GM19351 (cell line): Measurements from ENCODE around the gene RNF220.
"Not testable (repeated sequence)": the region's sequence is repeated elsewhere in the genome, so short reads cannot be mapped to it uniquely, and the experiment has no call there.

Source experiments
- ATAC-seq: cut with Tn5 transposase; IDR thresholded peaks from one replicate; pipeline ENCODE4 v1.9.1; 2021; ENCODE audit warnings: mild to moderate bottlenecking, moderate library complexity; ENCODE audit not compliant: unreplicated experiment

Gene RNF220

DNA sequence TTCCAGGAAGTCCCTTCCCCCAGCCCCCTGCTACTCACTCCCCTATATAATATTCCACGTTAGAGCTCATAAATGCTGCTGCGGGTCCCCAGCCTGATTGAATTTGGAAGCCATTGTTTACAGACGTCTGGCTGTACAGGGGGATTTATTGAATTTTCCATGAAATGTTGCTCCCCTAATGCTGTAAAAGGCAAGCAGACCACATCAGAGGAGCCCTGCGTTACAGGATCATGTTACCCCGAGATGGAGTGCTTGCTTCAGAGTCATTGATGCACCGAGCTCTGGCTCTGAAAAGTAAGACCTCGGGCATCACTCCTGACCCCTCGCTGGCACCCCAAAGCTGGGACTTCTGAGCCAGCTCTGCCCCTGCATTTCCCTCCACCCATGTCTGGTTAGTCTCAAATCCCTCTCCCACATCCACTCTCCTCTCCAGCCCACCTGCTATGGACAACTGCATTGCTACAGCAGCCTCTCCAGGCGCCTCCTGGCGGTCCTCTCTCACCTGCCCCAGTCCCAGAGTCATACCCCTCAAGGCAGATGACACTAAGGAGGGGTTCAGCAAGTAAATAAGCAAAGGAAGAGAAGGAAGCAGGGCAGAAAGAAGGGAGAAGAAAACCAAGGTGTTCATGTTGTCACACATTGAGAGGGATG, 141.5 kb downstream of the RNF220 start:
- ATAC-seq: no peak

DNA sequence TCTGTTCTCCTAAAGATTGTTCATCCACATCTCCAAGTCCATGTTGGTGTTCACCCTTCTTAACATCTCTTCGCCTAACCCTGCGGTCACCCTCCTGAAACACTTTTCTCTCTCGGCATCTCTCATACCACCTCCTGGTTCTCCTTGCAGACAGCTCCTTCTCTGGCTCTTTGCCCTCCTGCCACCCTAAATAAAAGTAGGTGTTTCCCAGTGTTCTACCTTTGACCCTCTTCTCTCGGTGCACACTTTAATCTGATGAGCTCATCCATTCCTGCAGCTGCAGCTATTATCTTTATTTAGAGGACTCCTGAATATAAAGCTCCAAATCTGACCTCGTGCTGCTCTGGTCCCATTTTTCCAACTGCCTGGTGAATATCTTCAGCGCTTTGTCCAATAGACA, 142.3 kb downstream of the RNF220 start:
- no peak for ATAC-seq

DNA sequence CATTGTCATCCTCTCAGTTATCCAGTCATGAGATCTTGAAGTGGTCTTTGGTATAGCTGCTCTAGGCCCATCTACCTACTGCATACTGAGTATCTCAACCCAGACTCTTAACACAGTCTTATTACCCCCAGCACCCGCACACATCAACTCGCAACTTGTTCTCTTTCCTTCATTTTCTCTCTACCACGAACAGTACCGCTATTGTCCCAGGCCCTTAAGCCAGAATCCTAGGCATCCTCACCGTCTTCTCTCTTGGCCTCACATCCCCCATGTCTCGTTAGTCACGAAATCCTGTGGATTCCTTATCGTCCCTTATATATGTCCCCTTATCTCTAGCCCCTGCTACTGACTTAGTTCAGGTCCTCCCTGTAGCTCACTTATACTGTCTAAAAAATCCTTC, 142.8 kb downstream of the RNF220 start:
- ATAC-seq: no peak

GRCh38 chr1:44549510-44549909, 144.5 kb downstream of the RNF220 start:
- ATAC-seq: no peak

DNA sequence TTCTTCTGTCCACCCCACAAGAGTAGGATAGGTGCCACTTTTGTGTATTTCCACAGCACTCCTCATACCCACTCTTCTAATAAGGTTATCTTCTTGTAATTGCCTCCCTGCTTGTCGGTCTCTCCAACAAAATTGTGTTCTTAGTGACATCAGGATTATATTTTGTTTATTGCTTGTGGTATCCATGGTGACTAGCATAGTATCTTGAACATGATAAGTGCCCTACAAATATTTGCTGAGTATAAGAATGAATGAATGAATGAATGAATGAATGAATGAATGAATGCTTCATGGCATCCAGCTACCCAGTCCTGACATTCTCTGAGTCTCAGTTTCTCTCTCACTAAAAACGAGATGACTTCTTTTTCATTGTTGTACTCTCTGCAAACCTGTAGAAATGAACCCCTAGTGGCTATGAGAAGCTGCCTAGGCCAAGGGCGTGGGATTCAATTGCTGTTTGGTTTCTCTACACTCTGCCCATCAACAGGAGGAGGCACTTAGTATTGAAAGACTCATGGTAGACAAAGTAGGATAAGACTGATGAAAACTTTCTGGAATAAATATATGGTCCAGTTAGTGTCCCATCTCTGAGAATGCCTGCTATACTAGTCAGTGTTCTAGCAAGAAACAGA, 148.2 kb downstream of the RNF220 start:
- ATAC-seq: no peak

DNA sequence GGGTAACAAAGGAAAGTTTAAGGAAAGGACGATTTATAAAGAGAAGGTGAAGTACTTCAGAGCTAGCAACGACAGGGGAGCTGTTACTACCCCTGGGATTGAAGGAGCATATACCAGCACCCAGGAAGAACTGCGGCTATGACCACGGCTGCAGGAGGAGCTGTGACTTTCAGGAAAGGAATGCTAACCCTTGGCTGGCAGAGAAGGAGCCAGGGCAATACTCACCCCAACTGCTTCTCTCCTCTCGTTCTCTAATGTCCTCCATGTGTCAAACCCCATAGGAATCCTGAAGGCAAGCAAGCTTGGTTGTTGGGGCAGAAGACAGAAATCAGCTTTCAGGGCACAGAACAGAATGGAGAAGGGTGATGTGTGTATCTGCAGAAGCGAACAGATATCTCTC, 148.7 kb downstream of the RNF220 start:
- ATAC-seq: no peak

DNA sequence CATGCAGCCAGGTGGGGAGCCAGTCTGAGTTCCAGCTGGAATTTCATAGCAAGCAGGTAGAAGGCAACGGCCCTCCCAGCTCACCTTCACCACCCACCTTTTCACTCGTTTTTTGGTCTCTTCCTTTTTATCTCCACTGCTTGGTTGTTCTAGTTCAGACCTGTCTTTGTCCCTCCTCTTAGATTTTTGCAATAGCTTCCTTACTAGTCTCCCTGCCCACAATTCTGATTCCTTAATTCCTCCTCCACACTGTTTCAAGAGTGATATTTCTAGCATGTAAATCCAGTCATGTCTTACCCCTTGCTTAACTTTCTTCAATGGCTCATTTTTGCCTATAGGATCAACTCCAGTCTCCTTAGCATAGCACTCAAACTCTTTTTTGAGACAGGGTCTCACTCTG, 149.7 kb downstream of the RNF220 start:
- no peak for ATAC-seq

DNA sequence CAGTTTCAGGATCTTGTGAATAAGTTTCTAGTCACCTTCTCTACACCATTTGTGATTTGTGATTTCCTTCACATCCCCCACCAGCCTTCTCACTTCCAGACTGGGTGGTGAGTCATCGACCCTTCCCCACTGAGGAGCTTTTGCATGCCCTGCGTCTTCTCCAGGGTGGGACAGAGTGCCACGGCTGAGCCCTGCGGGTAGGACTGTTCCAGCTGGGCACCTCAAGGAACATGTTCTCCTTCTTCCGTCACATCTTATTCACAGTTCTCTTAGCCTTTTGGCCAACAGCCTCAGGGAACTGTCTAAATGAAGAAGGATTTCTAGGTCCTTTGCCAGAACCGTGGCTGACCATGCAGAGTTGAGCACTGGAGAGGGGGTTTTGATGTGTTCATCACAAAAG, 152.7 kb downstream of the RNF220 start:
- no peak for ATAC-seq

DNA sequence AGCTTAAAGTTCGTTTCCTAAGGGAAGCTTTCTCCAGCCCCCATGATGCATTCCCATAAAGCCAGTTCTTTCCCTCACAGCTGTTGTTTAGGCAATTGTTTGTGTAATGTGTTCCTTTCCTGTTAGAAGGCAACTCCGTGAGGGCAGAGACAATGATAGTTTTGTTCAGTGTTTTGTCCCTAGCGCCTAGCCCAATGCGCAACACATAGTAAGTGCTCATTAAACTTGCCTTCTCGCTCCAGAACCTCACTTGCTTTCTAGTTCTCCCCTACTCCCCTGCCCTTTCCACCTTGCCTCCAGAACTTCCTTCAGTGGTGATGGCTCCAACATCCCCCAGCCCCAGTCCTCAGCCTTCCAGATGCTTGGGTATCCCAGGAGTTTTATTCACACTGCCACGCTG, 153.8 kb downstream of the RNF220 start:
- ATAC-seq: no peak

DNA sequence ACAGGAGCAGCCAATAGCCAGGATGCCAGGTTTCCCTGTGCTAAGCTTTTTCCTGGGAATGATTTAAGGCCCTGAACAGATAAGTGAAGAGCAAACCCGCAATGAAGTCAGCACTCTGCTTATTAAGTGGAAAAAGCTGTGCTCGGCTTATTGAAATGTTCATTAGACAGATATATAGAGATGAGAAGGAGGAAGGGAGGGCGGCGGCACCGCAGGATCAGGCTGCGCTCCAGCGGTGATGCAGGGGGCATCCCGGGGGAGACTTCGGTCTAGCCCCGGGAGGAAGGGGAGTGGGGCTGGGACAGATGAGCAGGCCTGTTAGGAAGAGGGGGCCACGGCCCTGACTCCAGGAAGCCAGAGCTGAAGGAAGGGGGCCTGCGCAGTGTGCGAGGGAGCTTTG, 154.3 kb downstream of the RNF220 start:
- no peak for ATAC-seq

DNA sequence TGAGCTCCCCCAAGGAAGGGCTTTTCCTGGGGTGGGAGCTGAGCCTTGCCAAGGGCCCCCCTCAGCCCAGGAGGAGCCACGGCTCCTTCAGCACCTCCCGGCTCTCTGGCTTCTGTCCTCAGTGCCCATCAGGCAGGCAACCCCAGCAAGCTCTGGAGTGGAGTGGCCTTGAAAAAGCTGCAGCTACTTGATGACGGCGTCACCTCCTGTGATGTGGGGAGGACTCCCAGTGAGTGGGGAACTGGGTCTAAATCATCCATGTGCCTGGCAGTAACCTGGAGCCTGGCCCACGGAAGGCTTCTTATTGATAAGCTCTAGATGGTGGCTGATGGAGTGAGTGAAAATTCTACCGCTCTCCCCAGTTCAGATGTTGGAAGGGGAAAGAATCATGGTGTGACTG, 154.9 kb downstream of the RNF220 start:
- ATAC-seq: no peak

- ATAC-seq: not testable (repeated sequence)
These were observed 155.6 kb downstream of the RNF220 start for GRCh38 chr1:44560696-44561095.

- no peak for ATAC-seq
These were observed 160.2 kb downstream of the RNF220 start for GRCh38 chr1:44565259-44565750.

- no peak for ATAC-seq
These were observed 160.8 kb downstream of the RNF220 start for GRCh38 chr1:44565833-44566232.

- no peak for ATAC-seq
These were observed 161.4 kb downstream of the RNF220 start for GRCh38 chr1:44566281-44567046.

GRCh38 chr1:44568128-44568900, 163.3 kb downstream of the RNF220 start:
- no peak for ATAC-seq

DNA sequence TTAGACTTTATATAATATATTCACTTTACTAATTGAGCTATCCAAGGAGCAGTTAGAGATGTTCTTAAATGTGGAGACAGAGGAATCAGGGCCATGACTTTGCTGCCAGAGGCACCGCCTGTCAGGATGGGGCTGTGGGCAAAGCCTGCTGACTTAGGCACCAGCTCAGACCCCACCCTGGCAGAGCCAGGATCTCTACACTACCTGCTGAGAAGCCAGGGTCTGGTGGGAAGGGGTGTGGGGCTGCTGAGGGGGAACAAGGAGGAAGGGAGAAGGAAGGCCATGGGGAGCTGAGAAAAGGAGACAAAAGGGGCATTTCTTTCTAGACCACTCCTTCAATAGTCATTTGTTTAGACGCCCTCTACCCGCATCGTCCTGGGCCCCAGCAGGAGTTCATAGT, 164.4 kb downstream of the RNF220 start:
- ATAC-seq: no peak

DNA sequence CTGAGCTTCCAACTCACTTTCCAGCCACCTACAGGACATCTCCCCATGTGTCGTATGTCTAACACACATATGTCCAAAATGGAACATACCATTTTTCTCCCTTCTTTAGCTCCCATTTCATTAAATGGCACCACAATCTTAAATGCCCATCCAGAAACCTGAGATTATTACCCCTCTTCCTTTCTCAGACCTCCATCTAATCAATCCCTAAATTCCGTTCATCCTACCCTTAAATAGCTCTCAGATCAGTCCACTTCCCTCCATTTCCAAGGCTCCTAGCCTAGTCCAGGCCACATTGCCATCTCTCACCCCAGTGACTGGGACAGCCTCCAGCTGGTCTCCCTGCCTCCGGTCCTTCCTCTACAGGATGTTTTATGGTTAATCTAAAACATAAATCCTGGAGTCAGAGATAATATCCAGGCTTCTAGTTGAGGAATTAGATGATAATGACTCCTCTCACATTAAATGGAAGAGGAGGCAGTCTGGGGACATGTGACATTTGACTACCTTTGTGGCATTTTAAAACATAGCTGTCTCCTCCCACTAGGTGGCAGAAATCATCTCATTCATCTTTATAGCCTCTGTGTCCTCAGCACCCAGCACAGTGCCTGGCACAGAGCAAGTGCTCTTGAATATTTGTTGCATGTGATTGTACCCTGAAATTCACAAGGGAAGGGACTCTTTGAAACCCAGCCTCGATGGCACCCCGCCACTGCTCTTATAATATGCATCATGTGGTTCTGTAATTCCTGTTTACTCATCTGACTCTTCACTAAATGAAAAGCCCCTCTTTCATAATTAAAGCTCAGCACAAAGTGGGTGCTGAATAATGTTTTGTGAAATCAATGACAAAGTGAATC, 166.9 kb downstream of the RNF220 start:
- ATAC-seq: no peak

- ATAC-seq: no peak
These were observed 167.5 kb downstream of the RNF220 start for GRCh38 chr1:44572572-44572879.

DNA sequence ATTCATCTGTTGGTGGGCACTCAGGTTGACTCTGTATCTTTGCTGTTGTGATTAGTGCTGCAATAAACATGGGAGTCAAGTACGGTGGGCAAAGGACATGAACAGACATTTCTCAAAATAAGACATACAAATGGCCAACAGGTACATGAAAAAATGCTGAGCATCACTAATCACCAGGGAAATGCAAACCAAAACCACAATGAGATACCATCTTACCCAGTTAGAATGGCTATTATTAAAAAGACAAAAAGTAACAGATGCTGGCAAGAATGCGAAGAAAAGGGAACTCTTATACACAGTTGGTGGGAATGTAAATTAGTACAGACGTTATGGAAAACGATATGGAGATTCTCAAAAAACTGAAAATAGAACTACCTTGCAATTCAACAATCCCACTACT, 170.3 kb downstream of the RNF220 start:
- no peak for ATAC-seq
